ENCODE data around the gene H6PD.

DNA sequence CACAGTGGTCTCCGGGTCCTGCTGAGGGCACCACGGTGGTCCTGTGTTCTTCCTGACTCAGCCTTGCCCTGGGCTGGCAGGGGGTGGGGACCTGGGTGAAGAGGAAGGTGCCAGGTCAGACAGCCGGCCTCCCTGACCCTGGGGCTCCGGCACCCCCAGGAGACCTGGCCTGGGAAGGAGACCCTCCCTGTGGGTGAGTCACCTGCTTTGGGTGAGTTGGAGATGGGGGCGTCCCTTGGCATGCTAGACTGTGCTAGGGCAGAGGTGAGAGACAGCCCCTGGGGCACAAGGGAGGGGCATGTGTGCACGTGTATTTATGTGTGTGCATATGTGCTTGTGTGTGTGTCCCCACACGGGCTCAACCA is 81.5 kb downstream of the H6PD start:
- TF ChIP-seq, protein P1, sequence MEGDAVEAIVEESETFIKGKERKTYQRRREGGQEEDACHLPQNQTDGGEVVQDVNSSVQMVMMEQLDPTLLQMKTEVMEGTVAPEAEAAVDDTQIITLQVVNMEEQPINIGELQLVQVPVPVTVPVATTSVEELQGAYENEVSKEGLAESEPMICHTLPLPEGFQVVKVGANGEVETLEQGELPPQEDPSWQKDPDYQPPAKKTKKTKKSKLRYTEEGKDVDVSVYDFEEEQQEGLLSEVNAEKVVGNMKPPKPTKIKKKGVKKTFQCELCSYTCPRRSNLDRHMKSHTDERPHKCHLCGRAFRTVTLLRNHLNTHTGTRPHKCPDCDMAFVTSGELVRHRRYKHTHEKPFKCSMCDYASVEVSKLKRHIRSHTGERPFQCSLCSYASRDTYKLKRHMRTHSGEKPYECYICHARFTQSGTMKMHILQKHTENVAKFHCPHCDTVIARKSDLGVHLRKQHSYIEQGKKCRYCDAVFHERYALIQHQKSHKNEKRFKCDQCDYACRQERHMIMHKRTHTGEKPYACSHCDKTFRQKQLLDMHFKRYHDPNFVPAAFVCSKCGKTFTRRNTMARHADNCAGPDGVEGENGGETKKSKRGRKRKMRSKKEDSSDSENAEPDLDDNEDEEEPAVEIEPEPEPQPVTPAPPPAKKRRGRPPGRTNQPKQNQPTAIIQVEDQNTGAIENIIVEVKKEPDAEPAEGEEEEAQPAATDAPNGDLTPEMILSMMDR (IDR thresholded peaks at IDR 0.05) = no peak
- TF ChIP-seq POLR2A (IDR thresholded peaks at IDR 0.05) (no peak), POLR2AphosphoS5 (IDR thresholded peaks at IDR 0.05) (no peak)

Measured in stomach (tissue), 4 donors.